COLO829 (cell line): ENCODE measurements around the gene PRAMEF8.
"Not testable (repeated sequence)": the region's sequence is repeated elsewhere in the genome, so short reads cannot be mapped to it uniquely, and the experiment has no call there.

ENCODE experiments used
- DNase-seq: peaks from one replicate; pipeline ENCODE4 v3.0.0; 2012; ENCODE audit warnings: low spot score

PRAMEF8 gene

DNA sequence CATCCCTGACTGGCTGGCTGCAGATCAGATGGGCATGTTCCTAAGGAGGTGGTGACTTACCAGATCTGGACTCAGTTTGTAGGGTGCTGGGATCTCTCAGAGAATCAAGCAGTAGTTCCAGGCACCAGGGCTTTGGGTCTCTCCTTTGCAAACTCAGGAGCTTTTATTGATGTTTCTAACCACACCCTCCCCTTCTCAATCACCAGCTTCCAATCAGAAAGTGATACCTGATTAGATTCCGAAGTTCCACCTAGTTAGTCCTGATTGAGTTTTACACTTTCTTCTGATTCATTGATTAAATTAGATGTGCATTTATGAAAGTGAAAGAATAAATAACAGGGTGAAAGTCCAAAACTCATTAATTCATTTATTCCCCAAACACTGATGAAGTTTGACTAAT, at the start of gene PRAMEF8:
Gene PRAMEF8 (minus strand): TSS at position 101 of the 400 bp plus-strand sequence. CDS start 1,046 bp downstream, outside the sequence.
- not testable (repeated sequence) for DNase-seq

DNA sequence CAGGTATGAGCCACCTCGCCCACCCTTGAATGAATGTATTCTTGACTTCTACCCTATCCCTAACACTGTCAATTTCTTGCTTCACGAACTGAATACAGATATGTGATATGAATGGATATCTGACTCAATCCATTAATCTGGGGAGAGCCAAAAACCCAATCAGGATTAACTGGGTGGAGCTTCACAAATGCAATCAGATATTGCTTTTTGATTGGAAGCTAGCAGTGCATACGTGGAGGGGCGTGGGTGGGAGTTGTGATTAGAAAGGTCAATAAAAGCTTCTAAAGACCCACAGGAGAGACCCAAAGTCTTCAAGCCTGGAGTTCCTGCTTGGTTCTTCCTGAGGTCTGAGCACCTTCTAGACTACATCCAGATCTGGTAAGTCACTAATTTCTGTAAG, 30.3 kb upstream of the PRAMEF8 start, which contains the start of gene PRAMEF15:
Gene PRAMEF15 (plus strand): TSS at position 301 of the 400 bp plus-strand sequence. CDS start 2,827 bp downstream, outside the sequence.
- DNase-seq = not testable (repeated sequence)

DNA sequence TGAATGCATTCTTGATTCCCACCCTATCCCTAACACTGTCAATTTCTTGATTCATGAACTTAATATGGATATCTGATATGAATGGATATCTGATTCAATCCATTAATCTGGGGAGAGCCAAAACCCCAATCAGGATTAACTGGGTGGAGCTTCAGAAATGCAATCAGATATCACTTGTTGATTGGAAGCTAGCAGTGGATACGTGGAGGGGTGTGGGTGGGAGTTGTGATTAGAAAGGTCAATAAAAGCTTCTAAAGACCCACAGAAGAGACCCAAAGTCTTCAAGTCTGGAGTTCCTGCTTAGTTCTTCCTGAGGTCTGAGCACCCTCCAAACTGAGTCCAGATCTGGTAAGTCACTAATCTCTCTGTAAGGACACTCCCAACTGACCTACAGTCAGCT, 18.3 kb upstream of the PRAMEF8 start, which contains the start of gene PRAMEF33:
Gene PRAMEF33 (plus strand): TSS at position 301 of the 400 bp plus-strand sequence. CDS start 2,416 bp downstream, outside the sequence.
- DNase-seq = not testable (repeated sequence)

DNA sequence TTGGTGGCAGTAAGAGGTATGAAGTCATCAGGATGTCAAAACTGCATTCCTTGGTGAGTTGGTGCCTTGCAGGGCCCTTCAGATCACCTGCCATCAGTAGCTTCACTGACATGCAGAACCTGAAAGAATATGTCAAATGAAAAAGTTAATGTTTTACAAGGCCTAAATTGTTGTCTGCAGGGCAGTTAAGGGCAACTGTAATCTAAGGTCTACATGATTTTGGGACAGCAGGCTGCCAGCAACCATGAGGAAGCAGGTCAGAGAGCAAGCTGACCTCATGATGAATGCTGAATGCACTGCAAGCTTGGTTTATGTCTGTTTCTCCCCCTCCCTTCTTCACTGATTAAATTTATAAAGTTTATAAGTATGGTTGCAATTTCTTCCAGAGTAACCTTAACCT, 17.3 kb upstream of the PRAMEF8 start:
- DNase-seq = not testable (repeated sequence)

DNA sequence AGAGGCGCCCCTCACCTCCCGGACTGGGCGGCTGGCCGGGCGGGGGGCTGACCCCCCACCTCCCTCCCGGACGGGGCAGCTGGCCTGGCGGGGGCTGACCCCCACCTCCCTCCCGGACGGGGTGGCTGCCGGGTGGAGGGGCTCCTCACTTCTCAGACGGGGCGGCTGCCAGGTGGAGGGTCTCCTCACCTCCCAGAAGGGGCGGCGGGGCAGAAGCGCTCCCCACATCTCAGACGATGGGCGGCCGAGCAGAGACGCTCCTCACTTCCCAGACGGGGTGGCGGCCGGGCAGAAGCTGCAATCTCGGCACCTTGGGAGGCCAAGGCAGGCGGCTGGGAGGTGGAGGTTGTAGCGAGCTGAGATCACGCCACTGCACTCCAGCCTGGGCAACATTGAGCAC, 13.8 kb upstream of the PRAMEF8 start:
- not testable (repeated sequence) for DNase-seq

DNA sequence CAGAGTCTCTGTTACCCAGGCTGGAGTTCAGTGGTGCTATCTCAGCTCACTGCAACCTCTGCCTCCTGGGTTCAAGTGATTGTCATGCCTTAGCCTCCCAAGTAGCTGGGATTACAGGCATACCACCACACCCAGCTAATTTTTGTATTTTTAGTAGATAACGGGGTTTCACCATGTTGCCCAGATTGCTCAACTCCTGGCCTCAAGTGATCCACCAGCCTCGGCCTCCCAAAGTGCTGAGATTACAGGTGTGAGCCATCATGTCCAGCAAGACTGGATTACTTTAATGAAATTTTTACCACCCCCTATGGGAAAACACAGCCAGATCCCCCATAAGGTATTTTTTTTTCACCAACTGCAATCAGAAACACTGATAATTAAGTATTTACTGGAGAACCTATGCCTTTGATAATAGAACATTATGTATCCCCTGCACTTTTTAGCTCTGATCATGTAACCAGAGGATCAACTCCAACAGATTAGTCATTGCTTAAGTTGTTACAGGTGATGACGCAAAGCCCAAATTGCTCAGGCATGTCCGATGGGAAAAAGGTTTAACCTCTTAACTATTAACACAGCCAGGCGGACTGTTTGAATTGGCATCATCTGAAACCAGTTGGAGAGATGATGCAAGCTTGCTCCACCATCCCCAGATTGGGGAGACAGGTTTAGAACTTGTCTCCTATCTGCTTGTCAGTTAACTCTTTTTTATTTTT, 12.4 kb upstream of the PRAMEF8 start:
- not testable (repeated sequence) for DNase-seq

DNA sequence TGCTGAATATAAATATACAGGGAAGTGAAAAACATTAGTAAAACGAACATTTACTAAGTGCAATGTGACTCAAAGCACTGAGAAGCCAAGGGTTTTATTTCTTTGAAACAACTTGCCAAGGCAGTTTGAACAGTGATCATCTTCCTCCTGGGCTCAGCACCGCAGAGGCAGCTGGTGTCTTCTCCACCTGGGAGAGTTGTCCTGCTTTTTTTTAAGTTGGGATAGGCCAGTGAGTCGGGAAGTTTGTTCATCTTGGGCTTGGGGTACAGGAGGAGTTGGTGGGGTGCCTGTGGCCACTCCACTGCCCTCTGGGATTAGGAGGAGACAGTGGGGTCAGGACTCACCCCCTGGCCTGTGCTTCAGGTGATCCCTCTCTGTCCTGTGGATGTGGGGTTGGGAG, 4.1 kb upstream of the PRAMEF8 start:
- DNase-seq = not testable (repeated sequence)

DNA sequence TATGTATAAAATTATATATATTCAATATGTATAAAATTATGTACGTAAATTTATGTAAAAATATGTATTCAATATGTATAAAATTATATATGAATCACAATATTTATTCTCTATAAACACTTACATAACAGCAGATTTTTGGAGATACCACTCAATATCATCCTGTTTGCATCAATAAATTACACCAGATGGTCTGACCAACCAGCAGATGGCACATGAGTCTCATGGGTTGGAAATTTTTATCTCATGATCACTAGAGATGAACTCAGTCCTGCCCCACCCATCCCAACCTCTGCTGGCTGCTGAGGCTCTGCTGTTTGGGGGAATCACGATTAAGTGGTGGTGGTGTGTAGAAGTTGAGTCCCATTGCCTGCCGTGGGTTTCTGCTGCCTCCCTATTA, 5.3 kb downstream of the PRAMEF8 start:
- DNase-seq = not testable (repeated sequence)

DNA sequence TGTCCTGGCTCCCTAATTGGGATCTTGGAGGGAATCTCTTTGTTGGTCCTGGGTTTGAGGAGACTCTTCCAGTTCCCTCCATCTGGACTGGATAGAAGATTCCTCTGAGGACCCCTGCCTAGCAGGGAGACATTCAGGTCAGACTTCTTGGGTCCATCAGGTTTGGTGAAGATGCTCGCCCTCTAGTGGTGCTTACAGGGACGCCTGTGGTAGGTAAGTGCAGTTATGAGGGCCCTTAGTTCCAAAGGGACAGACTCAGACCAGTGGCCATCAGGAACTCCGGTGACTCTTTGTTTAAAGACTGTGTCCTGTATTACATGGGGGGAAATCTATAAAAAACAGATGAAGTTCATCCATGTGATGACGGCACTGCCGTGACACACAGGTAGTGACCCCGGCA, 7.9 kb downstream of the PRAMEF8 start:
- not testable (repeated sequence) for DNase-seq

DNA sequence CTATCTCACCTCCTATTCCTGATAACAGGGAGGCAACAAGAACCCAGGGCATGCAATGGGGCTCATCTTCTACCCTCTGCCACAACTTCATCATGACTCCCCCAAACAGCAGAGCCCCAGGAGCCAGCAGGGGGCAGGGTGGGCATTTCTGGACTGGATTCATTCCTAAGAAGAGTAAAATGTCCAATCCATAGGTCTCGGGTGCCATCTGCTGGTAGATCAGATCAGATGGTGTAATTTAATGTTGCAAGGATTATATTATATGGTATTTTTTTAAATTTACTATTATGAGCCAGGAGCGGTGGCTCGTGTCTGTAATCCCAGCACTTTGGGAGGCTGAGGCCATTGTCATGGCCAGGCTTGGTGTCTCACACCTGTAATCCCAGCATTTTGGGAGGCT, 19.8 kb downstream of the PRAMEF8 start:
- DNase-seq = not testable (repeated sequence)

DNA sequence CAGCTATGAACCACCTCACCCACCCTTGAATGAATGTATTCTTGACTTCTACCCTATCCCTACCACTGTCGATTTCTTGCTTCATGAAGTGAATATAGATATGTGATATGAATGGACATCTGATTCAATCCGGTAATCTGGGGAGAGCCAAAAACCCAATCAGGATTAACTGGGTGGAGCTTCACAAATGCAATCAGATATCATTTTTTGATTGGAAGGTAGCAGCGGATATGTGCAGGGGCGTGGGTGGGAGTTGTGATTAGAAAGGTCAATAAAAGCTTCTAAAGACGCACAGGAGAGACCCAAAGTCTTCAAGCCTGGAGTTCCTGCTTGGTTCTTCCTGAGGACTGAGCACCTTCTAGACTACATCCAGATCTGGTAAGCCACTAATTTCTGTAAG, 31.0 kb downstream of the PRAMEF8 start, which contains the start of gene PRAMEF5:
Gene PRAMEF5 (plus strand): TSS at position 301 of the 400 bp plus-strand sequence. CDS start 5,071 bp downstream, outside the sequence.
- DNase-seq = not testable (repeated sequence)

DNA sequence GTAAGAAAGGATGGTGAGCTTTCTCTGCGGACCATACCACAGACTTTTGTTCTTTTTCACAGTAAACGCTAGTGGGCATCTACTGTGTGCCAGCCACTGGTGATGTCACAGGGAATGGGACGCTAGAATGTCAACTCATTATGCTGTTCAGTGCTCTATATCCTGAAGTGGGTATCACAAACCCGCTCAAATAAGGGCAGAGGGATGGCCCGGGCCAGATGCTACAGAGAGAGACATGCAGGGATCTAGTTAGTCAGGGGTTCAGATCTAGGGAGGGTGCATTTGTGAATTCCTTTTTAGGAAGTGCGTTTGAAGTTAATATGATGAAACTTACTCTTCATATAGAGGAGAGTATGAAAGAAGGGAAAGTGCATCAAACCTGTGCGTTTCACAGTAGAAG, 37.8 kb downstream of the PRAMEF8 start:
- DNase-seq = not testable (repeated sequence)

DNA sequence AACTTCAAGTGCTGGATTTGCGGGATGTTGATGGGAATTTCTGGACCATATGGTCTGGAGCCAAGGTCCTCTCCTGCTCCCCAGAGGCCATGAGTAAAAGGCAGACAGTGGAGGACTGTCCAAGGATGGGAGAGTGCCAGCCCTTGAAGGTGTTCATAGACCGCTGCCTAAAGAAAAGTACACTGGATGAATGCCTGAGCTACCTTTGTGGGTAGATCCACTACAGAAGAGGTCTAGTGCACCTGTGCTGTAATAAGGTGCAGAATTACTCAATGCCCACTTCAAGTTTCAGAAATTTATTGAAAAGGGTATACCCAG, 38.4 kb downstream of the PRAMEF8 start:
- not testable (repeated sequence) for DNase-seq

DNA sequence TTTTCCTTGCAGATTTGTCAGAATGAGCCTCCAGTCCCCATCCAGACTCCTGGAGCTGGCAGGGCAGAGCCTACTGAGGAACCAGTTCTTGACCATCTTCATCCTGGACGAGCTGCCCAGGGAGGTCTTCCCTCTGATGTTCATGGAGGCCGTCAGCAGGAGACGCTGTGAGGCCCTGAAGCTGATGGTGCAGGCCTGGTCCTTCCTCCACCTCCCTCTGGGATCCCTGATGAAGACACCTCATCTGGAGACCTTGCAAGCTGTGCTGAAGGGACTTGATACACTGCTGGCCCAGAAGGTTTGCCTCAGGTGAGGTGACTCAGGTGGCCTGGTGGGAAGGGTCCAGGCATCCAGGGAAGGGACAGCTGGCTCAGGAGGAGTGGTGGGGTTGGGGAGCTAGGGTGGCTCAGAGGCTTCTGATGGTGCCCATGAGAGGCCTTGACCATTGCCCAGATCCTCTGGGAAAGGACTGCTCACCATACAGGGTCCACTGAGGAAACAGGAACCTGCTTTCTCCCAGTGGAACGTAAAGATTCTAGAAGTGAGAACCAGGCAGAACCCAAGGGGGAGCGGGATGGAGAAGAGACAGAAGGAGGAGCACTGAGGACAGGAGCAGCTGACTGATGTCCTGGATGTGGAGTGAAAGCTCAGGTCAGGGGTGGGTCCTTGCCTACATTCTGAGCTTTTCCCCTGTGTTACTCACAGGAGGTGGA, 38.9 kb downstream of the PRAMEF8 start:
- not testable (repeated sequence) for DNase-seq

DNA sequence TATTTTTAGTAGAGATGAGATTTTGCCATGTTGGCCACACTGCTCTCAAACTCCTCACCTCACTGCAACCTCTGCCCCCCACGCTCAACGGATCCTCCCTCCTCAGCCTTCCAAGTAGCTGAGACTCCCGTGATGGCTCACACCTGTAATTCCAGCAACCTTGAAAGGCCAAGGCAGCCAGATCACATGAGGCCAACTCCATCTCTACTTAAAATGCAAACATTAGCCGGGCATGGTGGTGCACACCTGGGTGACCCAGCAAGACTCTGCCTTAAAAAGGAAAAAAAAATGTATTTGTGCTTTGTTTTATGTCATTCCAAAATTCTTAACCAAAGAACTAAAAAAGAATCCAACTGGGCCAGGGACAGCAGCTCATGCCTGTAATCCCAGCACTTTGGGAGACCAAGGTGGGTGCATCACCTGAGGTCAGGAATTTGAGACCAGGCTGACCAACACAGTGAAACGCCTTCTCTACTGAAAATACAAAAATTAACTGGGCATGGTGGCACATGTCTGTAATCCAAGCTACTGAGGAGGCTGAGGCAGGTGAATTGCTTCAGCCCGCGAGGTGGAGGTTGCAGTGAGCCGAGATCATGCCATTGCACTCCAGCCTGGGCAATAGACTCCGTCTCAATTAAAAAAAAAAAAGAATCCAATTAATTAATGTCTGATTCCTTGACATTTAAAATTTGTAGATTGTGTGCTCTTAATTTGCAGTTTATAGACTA, 41.2 kb downstream of the PRAMEF8 start:
- DNase-seq = not testable (repeated sequence)

DNA sequence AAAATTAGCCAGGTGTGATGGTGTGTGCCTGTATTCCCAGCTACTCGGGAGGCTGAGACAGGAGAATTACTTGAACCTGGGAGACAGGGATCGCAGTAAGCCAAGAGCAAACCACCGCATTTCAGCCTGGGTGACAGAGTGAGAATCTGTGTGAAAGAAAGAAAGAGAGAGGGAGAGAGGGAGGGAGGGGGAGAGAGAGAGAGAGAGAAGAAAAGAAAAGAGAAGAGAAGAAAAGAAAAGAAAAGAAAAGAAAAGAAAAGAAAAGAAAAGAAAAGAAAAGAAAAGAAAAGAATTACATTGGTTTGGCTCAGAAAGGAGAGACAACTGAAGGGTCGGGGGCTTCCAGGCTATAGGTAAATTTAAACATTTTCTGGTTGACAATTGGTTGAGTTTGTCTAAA, 45.3 kb downstream of the PRAMEF8 start:
- not testable (repeated sequence) for DNase-seq

DNA sequence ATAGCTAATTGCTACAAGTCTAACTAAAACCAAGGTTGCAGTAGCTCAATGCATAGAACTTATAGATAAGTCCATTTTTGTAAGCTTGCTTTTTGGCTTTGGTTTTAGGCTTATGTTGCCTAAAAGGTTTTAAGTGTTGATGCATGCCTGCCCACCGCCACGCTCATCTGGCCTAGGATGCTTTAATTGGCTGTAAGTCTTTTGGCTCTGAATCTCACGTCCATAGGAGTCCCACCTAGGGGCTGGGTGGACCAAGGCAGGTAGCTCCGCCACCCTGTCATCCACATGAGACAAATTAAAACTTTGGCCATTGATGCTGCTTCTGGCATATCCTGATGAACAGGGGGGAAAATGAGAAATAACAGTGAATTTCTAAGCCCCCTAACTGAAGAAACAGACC, 47.4 kb downstream of the PRAMEF8 start:
- DNase-seq = not testable (repeated sequence)

DNA sequence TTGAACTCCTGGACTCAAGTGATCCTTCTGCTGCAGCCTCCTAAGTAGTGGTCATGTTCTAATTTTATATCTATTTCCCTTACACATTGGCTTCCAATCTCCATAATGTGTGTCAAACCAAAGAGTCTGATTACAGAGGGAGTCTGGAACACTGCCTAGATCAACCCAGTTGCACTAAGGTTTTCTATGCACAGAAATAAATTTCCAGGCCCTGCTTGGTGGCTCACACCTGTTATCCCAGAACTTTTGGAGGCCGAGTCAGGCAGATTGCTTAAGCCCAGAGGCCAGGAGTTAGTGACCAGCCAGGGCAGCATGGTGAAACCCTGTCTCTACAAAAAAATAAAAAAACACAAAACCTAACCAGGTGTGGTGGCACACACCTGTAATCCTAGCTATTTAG, 50.9 kb downstream of the PRAMEF8 start:
- DNase-seq = not testable (repeated sequence)

DNA sequence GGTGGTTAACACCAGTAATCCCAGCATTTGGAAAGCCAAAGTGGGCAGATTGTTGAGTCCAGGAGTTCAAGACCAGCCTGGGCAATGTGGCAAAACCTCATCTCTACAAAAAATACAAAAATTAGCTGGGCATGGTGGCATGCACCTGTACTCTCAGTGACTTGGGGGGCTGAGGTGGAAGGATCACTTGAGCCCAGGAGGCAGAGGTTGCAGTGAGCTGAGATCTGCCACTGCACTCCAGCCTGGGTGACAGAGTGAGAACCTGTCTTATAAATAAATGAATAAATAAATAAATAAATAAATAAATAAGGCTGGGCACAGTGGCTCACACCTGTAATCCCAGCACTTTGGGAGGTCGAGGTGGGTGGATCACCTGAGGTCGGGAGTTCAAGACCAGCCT, 52.9 kb downstream of the PRAMEF8 start:
- not testable (repeated sequence) for DNase-seq
